Measurements from ENCODE around the gene SLC35E3.
"Not testable (repeated sequence)": the region's sequence is repeated elsewhere in the genome, so short reads cannot be mapped to it uniquely, and the experiment has no call there.

SLC35E3 gene

DNA sequence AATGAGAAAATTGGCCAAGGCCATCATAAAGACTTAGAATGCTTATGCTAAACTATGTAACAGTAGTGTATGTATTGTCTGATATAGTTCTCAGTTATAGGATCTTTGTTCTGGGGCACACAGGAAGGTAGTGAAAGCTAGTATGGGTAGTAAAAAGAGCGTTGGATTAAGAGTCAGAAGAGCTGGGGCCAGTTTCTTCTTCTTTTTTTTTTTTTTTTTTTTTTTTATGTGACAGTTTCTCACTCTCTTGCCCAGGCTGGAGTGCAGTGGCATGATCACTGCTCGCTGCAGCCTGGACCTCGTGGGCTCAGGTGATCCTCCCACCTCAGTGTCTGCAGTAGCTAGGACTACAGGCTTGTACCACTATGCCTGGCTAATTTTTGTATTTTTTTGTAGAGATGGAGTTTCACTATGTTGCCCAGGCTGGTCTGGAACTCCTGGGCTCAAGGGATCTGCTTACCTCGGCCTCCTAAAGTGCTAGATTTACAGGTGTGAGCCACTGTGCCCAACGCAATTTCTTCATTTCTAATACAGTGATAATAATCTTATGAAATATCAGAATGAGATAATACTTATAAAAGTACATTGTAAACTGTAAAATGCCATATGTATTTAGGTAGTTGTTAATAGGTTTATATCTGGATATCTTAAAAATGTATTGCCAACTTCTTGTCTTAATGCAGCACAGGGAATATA lies 69.4 kb downstream of the SLC35E3 start:
- DNase-seq, result no peak

DNA sequence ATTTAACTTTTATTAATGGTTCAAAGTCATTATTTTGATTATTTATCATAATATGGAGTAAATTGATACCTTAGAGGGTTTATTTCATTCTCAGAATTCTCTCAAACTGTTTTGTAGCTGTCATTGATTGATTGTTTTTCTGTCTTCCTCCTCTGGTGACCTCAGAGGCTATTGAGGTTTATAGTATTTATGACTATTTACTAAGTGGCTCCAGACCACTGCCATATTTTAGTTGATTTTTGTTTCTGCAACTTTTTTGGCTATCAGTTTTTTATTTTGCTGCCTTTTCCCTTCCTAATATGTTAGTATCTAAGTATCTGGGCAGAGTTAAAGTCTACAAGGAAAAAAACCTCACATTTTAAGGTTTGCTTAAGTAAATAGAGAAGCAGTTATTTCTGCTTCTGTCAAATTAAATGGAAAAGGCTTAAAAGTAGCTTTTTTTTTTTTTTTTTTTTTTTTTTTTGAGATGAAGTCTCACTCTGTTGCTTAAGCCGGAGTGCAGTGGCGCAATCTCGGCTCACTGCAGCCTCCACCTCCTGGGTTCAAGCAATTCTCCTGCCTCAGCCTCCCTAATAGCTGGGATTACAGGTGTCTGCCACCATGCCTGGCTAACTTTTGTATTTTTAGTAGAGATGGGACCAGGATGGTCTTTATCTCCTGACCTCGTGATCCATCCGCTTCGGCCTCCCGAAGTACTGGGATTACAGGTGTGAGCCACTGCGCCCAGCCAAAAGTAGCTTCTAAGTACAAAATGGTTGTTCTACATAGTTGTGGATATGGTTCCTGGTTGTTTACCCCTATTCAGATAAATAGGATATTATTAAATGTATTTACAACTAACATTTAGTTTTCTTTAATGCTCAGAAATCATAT lies 70.2 kb downstream of the SLC35E3 start:
- no peak for DNase-seq

DNA sequence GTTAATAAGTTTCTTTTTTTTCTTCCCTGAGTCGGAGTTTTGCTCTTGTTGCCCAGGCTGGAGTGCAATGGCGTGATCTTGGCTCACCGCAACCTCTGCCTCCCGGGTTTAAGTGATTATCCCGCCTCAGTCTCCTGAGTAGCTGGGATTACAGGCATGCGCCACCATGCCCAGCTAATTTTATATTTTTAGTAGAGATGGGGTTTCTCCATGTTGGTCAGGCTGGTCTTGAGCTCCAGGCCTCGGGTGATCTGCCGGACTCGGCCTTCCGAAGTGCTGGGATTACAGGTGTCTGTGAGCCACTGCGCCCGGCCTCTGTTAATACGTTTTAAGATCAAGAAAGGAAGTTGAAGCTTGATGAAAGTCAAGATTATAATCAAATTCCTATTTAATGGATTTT lies 73.5 kb downstream of the SLC35E3 start:
- not testable (repeated sequence) for DNase-seq

DNA sequence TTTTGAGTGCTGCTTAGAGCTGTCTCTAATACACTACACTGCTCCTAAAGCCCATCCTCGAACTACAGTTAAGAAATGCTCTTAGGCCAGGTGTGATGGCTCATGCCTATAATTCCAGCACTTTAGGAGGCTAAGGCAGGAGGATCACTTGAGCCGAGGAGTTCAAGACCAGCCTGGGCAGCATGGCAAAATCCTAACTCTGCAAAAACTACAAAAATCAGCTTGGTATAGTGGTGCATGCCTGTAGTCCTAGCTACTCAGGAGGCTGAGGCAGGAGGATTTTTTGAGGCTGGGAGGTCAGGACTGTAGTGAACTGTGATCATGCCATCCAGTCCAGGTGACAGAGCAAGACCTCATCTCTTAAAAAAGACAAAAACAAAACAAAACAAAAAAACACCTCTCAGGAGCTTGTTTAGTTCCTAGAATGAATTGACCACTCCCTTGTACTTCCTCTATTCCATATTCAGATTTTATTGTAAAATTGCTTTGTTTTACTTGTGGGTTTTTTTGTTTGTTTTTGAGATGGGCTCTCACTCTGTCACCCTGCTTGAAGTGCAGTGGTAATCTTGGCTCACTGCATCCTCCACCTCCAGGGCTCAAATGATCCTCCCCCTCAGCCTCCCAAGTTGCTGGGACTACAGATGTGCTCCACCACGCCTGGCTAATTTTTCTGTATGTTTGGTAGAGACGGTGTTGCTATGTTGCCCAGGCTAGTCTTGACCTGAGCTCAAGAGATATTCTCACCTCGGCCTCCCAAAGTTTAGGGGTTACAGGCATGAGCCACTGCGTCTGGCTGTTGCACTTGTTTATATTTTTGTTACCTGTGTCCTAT lies 75.6 kb downstream of the SLC35E3 start:
- no peak for DNase-seq

DNA sequence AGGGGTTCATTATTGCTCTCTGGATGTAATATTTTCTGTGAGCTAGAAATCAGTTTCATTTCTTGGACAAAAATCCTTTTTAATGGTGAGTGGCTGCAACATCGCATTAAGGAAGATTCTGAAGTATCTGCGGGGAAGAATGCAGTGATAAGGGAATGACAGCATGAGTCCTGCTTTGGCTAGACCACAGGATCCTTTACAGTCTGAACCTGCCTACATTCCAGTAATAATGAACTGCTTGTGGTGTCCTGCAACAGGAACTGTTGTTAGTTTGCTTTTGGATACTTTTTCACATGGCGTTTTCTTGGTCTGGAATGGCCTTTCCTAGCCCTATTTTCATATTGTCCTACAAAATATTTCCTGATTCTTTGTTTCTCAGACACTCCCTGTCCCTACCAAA lies 77.7 kb downstream of the SLC35E3 start:
- no peak for DNase-seq

DNA sequence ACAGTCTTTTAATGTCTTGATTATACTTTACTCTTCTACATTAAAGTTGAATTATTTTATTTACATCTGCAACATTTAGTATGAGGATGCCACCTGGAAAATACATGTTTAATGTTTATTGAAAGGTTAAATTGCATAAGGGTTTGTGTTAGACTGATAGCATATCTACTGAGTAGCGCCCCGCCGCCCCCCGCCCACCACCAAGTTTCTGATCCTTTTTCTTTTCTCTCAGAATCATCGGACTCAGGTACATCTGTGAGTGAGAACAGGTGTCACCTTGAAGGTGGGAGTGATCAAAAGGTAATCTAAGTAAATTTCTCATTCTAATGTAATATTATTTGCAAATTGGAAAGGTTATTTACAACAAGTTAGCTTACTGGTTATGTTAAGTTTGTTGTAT lies 78.2 kb downstream of the SLC35E3 start:
- DNase-seq, result no peak

DNA sequence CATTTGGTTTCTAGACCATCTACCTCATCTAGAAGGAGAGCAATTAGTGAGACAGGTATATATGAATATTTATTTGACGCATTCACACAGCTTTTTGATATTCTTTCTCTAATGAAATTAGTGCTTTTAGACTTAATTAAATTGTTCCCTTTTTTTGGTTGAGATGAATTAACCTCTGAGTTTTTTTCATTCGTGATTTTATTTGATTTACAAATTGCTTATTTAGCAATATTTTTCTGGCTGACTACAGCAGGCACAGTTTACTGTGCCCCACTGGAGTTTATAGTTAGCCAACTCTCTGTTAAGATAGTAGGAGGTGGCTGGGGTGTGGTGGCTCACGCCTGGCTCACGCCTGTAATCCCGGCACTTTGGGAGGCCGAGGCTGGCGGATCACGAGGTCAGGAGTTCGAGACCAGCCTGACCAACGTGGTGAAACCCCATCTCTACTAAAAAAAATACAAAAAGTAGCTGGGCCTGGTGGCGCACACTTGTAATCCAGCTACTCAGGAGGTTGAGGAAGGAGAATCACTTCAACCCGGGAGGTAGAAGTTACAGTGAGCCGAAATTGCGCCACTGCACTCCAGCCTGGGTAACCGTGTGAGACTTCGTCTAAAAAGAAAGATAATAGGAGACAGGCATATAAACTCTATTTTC lies 78.7 kb downstream of the SLC35E3 start:
- no peak for DNase-seq

DNA sequence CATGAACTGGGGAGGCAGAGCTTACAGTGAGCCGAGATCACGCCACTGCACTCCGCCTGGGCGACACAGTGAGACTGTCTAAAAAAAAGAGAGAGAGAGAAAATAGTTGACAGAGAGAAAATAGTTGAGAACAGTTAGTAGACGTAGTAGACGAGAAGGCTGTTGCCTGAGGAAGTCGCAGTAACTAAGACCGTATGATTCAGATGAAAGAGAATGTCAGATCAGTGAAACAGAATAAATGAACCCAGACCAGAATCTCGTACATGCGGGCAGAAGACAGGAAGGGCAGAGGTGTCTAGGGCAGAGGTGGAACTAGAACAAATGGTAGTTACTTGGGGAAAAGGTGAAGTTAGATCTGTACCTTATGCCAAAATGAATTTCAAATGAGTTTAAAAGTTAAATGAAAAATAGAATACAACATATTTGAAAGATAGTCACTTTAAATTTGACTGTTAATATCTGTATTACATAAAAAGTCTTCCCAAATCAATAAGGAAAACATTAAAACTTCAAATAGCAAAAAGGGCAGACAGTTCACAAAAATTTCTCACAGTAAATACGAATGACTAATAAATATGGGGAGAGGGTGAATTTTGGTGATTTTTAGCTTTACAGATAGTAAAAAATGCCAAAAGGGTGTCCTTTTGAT lies 79.7 kb downstream of the SLC35E3 start:
- DNase-seq, result no peak

DNA sequence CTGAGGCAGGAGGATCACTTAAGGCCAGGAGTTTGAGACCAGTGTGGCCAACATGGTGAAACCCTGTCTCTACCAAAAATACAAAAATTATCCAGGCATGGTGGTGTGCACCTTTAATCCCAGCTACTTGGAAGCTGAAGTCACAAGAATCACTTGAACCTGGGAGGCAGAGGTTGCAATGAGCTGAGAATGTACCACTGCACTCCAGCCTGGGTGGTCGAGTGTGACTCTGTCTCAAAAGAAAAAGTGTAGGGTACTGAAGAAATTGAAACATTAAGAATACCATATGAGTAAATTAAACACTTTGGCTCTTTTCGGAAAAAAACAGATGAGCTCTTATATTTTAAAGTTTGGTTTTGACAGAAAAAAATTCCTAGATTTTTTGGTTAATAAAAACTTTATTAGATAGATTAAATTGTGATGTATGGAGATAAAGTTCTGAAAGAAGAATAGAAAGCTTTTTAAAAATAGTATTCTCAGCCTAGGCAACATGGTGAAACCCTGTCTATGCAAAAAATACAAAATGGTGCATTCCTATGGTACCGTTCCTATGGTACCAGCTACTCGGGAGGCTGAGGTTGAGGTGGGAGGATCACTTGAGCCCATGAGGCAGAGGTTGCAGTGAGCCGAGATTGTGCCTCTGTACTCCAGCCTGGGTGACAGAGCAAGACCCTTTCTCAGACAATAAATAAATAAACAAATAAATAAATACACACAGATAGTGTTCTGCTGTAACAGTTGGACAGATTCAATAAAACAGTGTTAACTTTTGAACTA lies 82.1 kb downstream of the SLC35E3 start:
- DNase-seq, result no peak

DNA sequence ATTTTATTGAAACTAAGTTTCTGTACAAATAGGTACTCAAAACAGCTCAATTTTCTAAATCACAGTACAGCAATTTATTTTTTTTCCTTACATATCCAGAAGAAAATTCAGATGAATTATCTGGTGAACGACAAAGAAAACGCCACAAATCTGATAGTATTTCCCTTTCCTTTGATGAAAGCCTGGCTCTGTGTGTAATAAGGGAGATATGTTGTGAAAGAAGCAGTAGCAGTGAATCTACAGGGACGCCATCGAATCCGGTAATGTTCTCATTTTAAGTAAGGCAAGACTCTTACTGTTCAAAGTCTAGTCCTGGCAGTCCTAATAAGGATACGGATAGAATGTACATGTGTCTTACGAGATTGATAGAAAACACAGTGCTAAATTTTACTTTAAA lies 82.7 kb downstream of the SLC35E3 start:
- DNase-seq, result no peak
